Loucy (cell line): ENCODE data around the gene TMED10.

Experiments used
- H2AFZ ChIP-seq: fragments of 200-600 bp; sonication (generic); 2 replicates; pipeline ENCODE4 v1.6.0; 2016; ENCODE audit warnings: antibody characterized with exemption, mild to moderate bottlenecking, low read length, moderate library complexity
- H3F3A ChIP-seq: fragments of 200-600 bp; 2 replicates; pipeline ENCODE4 v1.6.0; 2016; ENCODE audit warnings: antibody characterized with exemption, low read depth, mild to moderate bottlenecking
- H3K27me3 ChIP-seq: fragments of 200-600 bp; sonication (generic); 2 replicates; pipeline ENCODE4 v1.6.1; 2014; ENCODE audit warnings: low read length, mild to moderate bottlenecking; ENCODE audit not compliant: insufficient read depth, poor library complexity, severe bottlenecking
- H3K36me3 ChIP-seq: fragments of 200-600 bp; sonication (generic); 2 replicates; pipeline ENCODE4 v1.6.1; 2016; ENCODE audit warnings: low read length; ENCODE audit not compliant: insufficient read depth
- H3K4me1 ChIP-seq: fragments of 200-600 bp; sonication (generic); 2 replicates; pipeline ENCODE4 v1.5.1; 2014; ENCODE audit warnings: low read length, mild to moderate bottlenecking; ENCODE audit not compliant: insufficient read depth, poor library complexity, severe bottlenecking
- H3K4me2 ChIP-seq: fragments of 200-600 bp; sonication (generic); 2 replicates; pipeline ENCODE4 v1.6.0; 2014; ENCODE audit warnings: antibody characterized with exemption, low read length, low read depth, mild to moderate bottlenecking; ENCODE audit not compliant: poor library complexity, severe bottlenecking
- H3K4me3 ChIP-seq: fragments of 200-600 bp; sonication (generic); 2 replicates; pipeline ENCODE4 v1.5.1; 2014; ENCODE audit warnings: low read length, mild to moderate bottlenecking, mixed read lengths; ENCODE audit not compliant: poor library complexity, severe bottlenecking
- H3K79me2 ChIP-seq: fragments of 200-600 bp; sonication (generic); 2 replicates; pipeline ENCODE4 v1.6.1; 2014; ENCODE audit warnings: low read length; ENCODE audit not compliant: insufficient read depth
- H3K9ac ChIP-seq: fragments of 200-600 bp; sonication (generic); 2 replicates; pipeline ENCODE4 v1.6.0; 2014; ENCODE audit warnings: mild to moderate bottlenecking, low read depth, low read length, moderate library complexity; ENCODE audit not compliant: poor library complexity, severe bottlenecking
- H3K9me2 ChIP-seq: fragments of 200-600 bp; sonication (generic); replicated peaks from 2 replicates; pipeline ENCODE4 v1.6.1; 2016; ENCODE audit warnings: low read depth, low read length, mixed read lengths
- H3K9me3 ChIP-seq: fragments of 200-600 bp; sonication (generic); 2 replicates; pipeline ENCODE4 v1.6.1; 2014; ENCODE audit warnings: mild to moderate bottlenecking, antibody characterized with exemption, low read length, low read depth; ENCODE audit not compliant: insufficient read depth
- H4K20me1 ChIP-seq: fragments of 200-600 bp; sonication (generic); 2 replicates; pipeline ENCODE4 v1.6.0; 2014; ENCODE audit warnings: antibody characterized with exemption, low read length, mild to moderate bottlenecking; ENCODE audit not compliant: insufficient read depth, poor library complexity, severe bottlenecking
- EZH2phosphoT487 ChIP-seq: fragments of 200-600 bp; IDR thresholded peaks from 2 replicates; pipeline ENCODE4 v1.6.1; 2018; ENCODE audit warnings: antibody characterized with exemption, mild to moderate bottlenecking, moderate library complexity, borderline replicate concordance
- TF ChIP-seq, protein P1 (sequence below): fragments of 200-600 bp; sonication (generic); conservative IDR thresholded peaks from 2 replicates; pipeline ENCODE4 v1.5.1; 2014; ENCODE audit warnings: mild to moderate bottlenecking, antibody characterized with exemption, low read length

TMED10 gene

DNA sequence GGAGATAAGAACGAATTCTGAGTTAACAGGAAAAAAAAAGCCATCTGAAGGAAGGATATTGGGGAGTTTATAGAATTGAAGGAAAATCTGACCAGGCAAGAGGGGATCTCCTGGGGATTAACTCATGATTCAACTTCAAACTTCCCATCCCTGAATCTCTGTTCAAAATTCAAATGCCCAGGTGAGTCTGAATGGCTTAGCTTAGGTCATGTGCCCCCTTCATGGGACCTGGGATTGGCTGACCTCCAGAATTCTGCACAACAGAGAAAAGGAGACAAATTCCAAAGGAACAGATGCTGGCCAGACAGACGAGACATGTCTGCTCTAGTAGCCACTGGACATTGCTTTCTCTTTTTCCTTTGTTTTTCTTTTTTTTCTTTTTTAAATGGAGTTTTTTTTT, 26.2 kb upstream of the TMED10 start:
- Histone ChIP-seq H2AFZ (no peak overlapping the region), H3F3A (no peaks in the 10 kb centered on the region), H3K9ac (no peak overlapping the region), H3K9me3 (no peaks in the 10 kb centered on the region), H3K4me2 (no peak overlapping the region), H3K4me1 (peaks cover 34% of the 10 kb centered on the region), H3K79me2 (no peaks in the 10 kb centered on the region), H3K9me2 (no peaks in the 10 kb centered on the region), H3K36me3 (no peaks in the 10 kb centered on the region), H3K4me3 (no peak overlapping the region), H3K27me3 (no peaks in the 10 kb centered on the region), H4K20me1 (no peaks in the 10 kb centered on the region)
- TF ChIP-seq, protein P1, sequence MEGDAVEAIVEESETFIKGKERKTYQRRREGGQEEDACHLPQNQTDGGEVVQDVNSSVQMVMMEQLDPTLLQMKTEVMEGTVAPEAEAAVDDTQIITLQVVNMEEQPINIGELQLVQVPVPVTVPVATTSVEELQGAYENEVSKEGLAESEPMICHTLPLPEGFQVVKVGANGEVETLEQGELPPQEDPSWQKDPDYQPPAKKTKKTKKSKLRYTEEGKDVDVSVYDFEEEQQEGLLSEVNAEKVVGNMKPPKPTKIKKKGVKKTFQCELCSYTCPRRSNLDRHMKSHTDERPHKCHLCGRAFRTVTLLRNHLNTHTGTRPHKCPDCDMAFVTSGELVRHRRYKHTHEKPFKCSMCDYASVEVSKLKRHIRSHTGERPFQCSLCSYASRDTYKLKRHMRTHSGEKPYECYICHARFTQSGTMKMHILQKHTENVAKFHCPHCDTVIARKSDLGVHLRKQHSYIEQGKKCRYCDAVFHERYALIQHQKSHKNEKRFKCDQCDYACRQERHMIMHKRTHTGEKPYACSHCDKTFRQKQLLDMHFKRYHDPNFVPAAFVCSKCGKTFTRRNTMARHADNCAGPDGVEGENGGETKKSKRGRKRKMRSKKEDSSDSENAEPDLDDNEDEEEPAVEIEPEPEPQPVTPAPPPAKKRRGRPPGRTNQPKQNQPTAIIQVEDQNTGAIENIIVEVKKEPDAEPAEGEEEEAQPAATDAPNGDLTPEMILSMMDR = no peak
- no peak for TF ChIP-seq EZH2phosphoT487

DNA sequence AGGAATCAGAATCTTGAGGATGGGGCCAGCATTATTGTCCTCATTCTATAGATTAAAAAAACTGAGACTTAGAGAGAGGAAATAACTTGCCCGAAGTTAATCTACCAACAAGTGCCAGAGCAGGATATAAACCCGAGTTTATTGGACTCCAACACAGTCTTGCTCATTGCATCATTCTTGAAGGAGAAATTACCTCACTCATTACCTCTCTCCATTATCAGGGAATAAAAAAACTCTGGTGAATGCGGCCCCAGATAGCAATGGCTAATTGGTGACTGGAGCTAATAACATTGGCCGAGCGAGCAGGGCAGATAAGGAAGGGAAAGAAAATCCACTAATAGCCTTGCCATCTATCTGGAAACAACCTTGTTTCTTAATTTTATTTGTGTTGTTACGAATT, 24.7 kb upstream of the TMED10 start:
- no peaks in the 10 kb centered on the region for H3K9me3 ChIP-seq
- no peak overlapping the region for H3K4me2 ChIP-seq
- H3F3A ChIP-seq = no peaks in the 10 kb centered on the region
- no peak overlapping the region for H2AFZ ChIP-seq
- H3K9ac ChIP-seq = no peak overlapping the region
- H3K4me1 ChIP-seq = peaks cover 33% of the 10 kb centered on the region
- no peaks in the 10 kb centered on the region for H3K9me2 ChIP-seq
- no peaks in the 10 kb centered on the region for H3K36me3 ChIP-seq
- TF ChIP-seq, protein P1 = no peak
- no peak for TF ChIP-seq EZH2phosphoT487
- no peak overlapping the region for H3K4me3 ChIP-seq
- no peaks in the 10 kb centered on the region for H3K27me3 ChIP-seq
- no peaks in the 10 kb centered on the region for H4K20me1 ChIP-seq
- H3K79me2 ChIP-seq = no peaks in the 10 kb centered on the region

DNA sequence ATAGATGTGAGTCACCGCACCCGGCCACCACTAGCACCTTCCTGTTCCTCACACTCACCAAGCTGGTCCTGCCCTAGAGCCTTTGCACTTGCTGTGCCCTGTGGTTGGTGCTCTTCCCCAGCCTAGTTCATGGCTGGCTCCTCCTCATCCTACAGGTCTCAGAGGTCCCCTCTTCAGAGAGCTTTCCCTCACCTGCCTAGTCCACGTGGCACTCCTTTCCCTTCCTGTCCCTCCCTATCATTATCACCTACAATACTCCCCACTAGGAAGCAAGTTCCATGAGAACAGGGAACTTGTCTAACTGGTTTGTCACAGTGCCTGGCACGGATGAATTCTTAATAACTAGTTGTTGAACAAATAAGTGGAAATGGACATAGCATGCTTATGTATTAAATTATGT, 24.0 kb upstream of the TMED10 start:
- Histone ChIP-seq H3K9me2 (no peaks in the 10 kb centered on the region), H3K4me1 (peaks cover 30% of the 10 kb centered on the region), H3K79me2 (no peaks in the 10 kb centered on the region), H3K9ac (no peak overlapping the region), H4K20me1 (no peaks in the 10 kb centered on the region), H3F3A (no peaks in the 10 kb centered on the region), H2AFZ (no peak overlapping the region), H3K4me2 (no peak overlapping the region), H3K9me3 (no peaks in the 10 kb centered on the region), H3K4me3 (no peak overlapping the region), H3K27me3 (no peaks in the 10 kb centered on the region), H3K36me3 (no peaks in the 10 kb centered on the region)
- no peak for TF ChIP-seq EZH2phosphoT487
- TF ChIP-seq, protein P1 = no peak
